Fibroblast of the aortic adventitia (primary cell): Measurements from ENCODE around the gene LRP1B. TPM values are rescaled to one million over a fixed set of nuclear protein-coding genes. Genes with fewer than 3 reads are reported as not detected.

Experiments
- DNase-seq: peaks from one replicate; pipeline ENCODE4 v3.0.0-alpha.2; 2010; ENCODE audit warnings: low read depth
- H3K4me3 ChIP-seq: 2 replicates; pipeline ENCODE4 v1.5.1; 2011; ENCODE audit warnings: low read depth, mild to moderate bottlenecking, control low read depth, low read length, moderate library complexity
- CTCF ChIP-seq: IDR thresholded peaks from 2 replicates; pipeline ENCODE4 v1.5.1; 2011; ENCODE audit warnings: mild to moderate bottlenecking, low read length, control low read depth, inconsistent platforms; ENCODE audit not compliant: insufficient read depth
- total RNA-seq: library from RNA; depleted of rRNA; stranded (reverse); fragments of >200 nt; gene quantifications from 2 replicates; pipeline ENCODE4 v1.2.3, GENCODE V29; 2012; ENCODE audit warnings: low replicate concordance

The LRP1B gene
- total RNA-seq, 1 donor, result 0.36 TPM

- H3K4me3 ChIP-seq, result no peak overlapping the region
- peak; percentile 8 for TF ChIP-seq CTCF
- DNase-seq, result peak; percentile 92
Measured at GRCh38 chr2:140695155-140695554, 1435.7 kb downstream of the LRP1B start.

GRCh38 chr2:140687825-140688224, 1443.0 kb downstream of the LRP1B start:
- DNase-seq, result no peak
- H3K4me3 ChIP-seq, result no peak overlapping the region
- TF ChIP-seq CTCF, result no peak

- no peak for DNase-seq
- no peak overlapping the region for H3K4me3 ChIP-seq
- TF ChIP-seq CTCF, result no peak
Measured at GRCh38 chr2:140683658-140684057, 1447.2 kb downstream of the LRP1B start.

GRCh38 chr2:140680862-140681261, 1450.0 kb downstream of the LRP1B start:
- no peak for DNase-seq
- H3K4me3 ChIP-seq, result no peak overlapping the region
- TF ChIP-seq CTCF, result no peak

GRCh38 chr2:140679752-140680151, 1451.1 kb downstream of the LRP1B start:
- no peak overlapping the region for H3K4me3 ChIP-seq
- no peak for TF ChIP-seq CTCF
- DNase-seq, result no peak

GRCh38 chr2:140669911-140670310, 1460.9 kb downstream of the LRP1B start:
- H3K4me3 ChIP-seq, result no peak overlapping the region
- TF ChIP-seq CTCF, result no peak
- no peak for DNase-seq

- no peak for DNase-seq
- TF ChIP-seq CTCF, result no peak
- no peak overlapping the region for H3K4me3 ChIP-seq
Measured at GRCh38 chr2:140667203-140667602, 1463.6 kb downstream of the LRP1B start.
